Endothelial cell of umbilical vein (primary cell): Measurements from ENCODE around the gene CCNE1. TPM values are rescaled to one million over a fixed set of nuclear protein-coding genes. Genes with fewer than 3 reads are reported as not detected.

Experiments used
- BruUV-seq: library from RNA; stranded (reverse); fragments of 400-500 nt; replicated peaks from 2 replicates; lab custom pipeline; 2021; lab: Mats Ljungman, UMichigan
- CTCF ChIA-PET: fragments of 300-600, 350-600 bp; sonication (Branson Sonifier 250); formaldehyde crosslinking; loops from one replicate; lab custom pipeline; 2021; ENCODE audit warnings: antibody characterized with exemption, inconsistent platforms; lab: Charles Lee
- POLR2A ChIA-PET: fragments of 300-600, 350-600 bp; sonication (Branson Sonifier 250); formaldehyde crosslinking; loops from one replicate; lab custom pipeline; 2021; ENCODE audit warnings: antibody characterized with exemption, inconsistent platforms; lab: Charles Lee
- DNase-seq: peaks from one replicate; pipeline ENCODE4 v3.0.0-alpha.2; 2011; ENCODE audit warnings: low read depth, low spot score
- FAIRE-seq: peaks from 2 replicates; lab custom pipeline; 2011; peaks lifted over from hg19 to GRCh38; lab: Jason Lieb, UNC
- H2AFZ ChIP-seq: 2 replicates; pipeline ENCODE4 v1.6.0; 2012; ENCODE audit warnings: low read depth, low read length, control low read depth, inconsistent platforms
- H3K27ac ChIP-seq: 2 replicates; pipeline ENCODE4 v1.5.1; 2011; ENCODE audit warnings: low read depth, mild to moderate bottlenecking, control low read depth, low read length, moderate library complexity; ENCODE audit not compliant: insufficient read depth
- H3K27me3 ChIP-seq, 2 experiments: 2 replicates each; pipeline versions ENCODE4 v1.6.0 to v1.6.1; 2011; ENCODE audit warnings: low read length in 2 of 2, mixed read lengths in 1 of 2; ENCODE audit not compliant: control insufficient read depth in 2 of 2, insufficient read depth in 2 of 2
- H3K36me3 ChIP-seq, 2 experiments: 2 replicates in 1 of 2; 3 replicates in 1 of 2; pipeline ENCODE4 v1.5.1; 2011; ENCODE audit warnings: low read length in 2 of 2, mild to moderate bottlenecking in 1 of 2, moderate library complexity in 1 of 2; ENCODE audit not compliant: control insufficient read depth in 2 of 2, insufficient read depth in 2 of 2; ENCODE audit errors: extremely low read depth in 1 of 2
- H3K4me1 ChIP-seq: 3 replicates; pipeline ENCODE4 v1.5.1; 2011; ENCODE audit warnings: mild to moderate bottlenecking, low read length; ENCODE audit not compliant: control insufficient read depth, insufficient read depth; ENCODE audit errors: extremely low read depth
- H3K4me2 ChIP-seq: 2 replicates; pipeline ENCODE4 v1.6.1; 2011; ENCODE audit warnings: low read length, control low read depth, mixed read lengths; ENCODE audit not compliant: insufficient read depth
- H3K4me3 ChIP-seq, 3 experiments: fragments of 200-600 bp in 1 of 3; sonication (generic), shearing (Covaris generic) in 1 of 3; replicated peaks in 1 of 3; 2 replicates each; pipeline ENCODE4 v1.5.1; 2011 to 2016; ENCODE audit warnings: control low read depth in 3 of 3, low read length in 3 of 3, mild to moderate bottlenecking in 2 of 3, inconsistent platforms in 1 of 3, low read depth in 1 of 3, moderate library complexity in 1 of 3; ENCODE audit not compliant: insufficient read depth in 1 of 3
- H3K79me2 ChIP-seq: 2 replicates; pipeline ENCODE4 v1.6.0; 2012; ENCODE audit warnings: low read length, inconsistent platforms; ENCODE audit not compliant: control insufficient read depth, insufficient read depth
- H3K9ac ChIP-seq: replicated peaks from 2 replicates; pipeline ENCODE3; 2011; ENCODE audit warnings: low read length, control low read depth; ENCODE audit not compliant: insufficient read depth; ENCODE audit errors: extremely low read depth
- H3K9me1 ChIP-seq: replicated peaks from 3 replicates; pipeline ENCODE4 v1.6.0; 2011; ENCODE audit warnings: mild to moderate bottlenecking, low read length; ENCODE audit not compliant: control insufficient read depth, insufficient read depth; ENCODE audit errors: extremely low read depth
- H3K9me3 ChIP-seq: replicated peaks from 2 replicates; pipeline ENCODE4 v1.5.1; 2012; ENCODE audit warnings: low read length, inconsistent platforms; ENCODE audit not compliant: control insufficient read depth, insufficient read depth
- H4K20me1 ChIP-seq: replicated peaks from 2 replicates; pipeline ENCODE3; 2011; ENCODE audit warnings: mild to moderate bottlenecking, low read length; ENCODE audit not compliant: control insufficient read depth, insufficient read depth; ENCODE audit errors: extremely low read depth
- CTCF ChIP-seq, 2 donors: IDR thresholded peaks; 1 replicate in 1 of 2; 2 replicates in 1 of 2; pipeline ENCODE4 v1.5.1; 2011; ENCODE audit warnings: low read length in 2 of 2, mild to moderate bottlenecking in 2 of 2, moderate library complexity in 2 of 2, control low read depth in 1 of 2, inconsistent platforms in 1 of 2, low read depth in 1 of 2; ENCODE audit not compliant: insufficient read depth in 1 of 2; ENCODE audit errors: extremely low read depth in 1 of 2
- EZH2 ChIP-seq: IDR thresholded peaks from 2 replicates; pipeline ENCODE4 v1.6.1; 2012; ENCODE audit warnings: borderline replicate concordance, low read depth, mild to moderate bottlenecking, moderate library complexity, low read length, inconsistent platforms; ENCODE audit not compliant: severe bottlenecking
- FOS ChIP-seq: IDR thresholded peaks from 2 replicates; pipeline ENCODE4 v1.6.1; 2011; ENCODE audit warnings: mild to moderate bottlenecking, low read length, moderate library complexity, borderline replicate concordance; ENCODE audit not compliant: insufficient read depth
- GATA2 ChIP-seq: IDR thresholded peaks from 2 replicates; pipeline ENCODE4 v1.7.0; 2011; ENCODE audit warnings: low read depth, mild to moderate bottlenecking, moderate library complexity, mixed read lengths, low read length; ENCODE audit not compliant: insufficient read length, insufficient read depth
- JUN ChIP-seq: IDR thresholded peaks from 2 replicates; pipeline ENCODE4 v1.6.1; 2011; ENCODE audit warnings: borderline replicate concordance, low read depth; ENCODE audit not compliant: insufficient read length, insufficient read depth
- MAX ChIP-seq: IDR thresholded peaks from 2 replicates; pipeline ENCODE4 v1.6.1; 2011; ENCODE audit not compliant: insufficient read depth, insufficient read length
- MYC ChIP-seq: IDR thresholded peaks from one replicate; pipeline ENCODE4 v1.6.1; 2011; ENCODE audit warnings: mild to moderate bottlenecking, low read depth, low read length
- POLR2A ChIP-seq: IDR thresholded peaks from 2 replicates; pipeline ENCODE4 v1.6.1; 2012; ENCODE audit warnings: low read depth, mild to moderate bottlenecking, control low read depth, low read length
- POLR2AphosphoS5 ChIP-seq: IDR thresholded peaks from 2 replicates; pipeline ENCODE4 v1.6.1; 2012; ENCODE audit warnings: low read depth, mild to moderate bottlenecking, control low read depth, low read length, moderate library complexity; ENCODE audit not compliant: insufficient read depth
- dilution Hi-C: fragments of 300-500 bp; cut with MboI; formaldehyde crosslinking; loops from one replicate; pipeline ENCODE4 v1.15.0; 2019; ENCODE audit warnings: low sequenced_read_pairs; ENCODE audit not compliant: extremely low pct_ligation_motif_present
- intact Hi-C: fragments of 100-400 bp; cut with micrococcal nuclease; formaldehyde crosslinking; loops from one replicate; pipeline ENCODE4 v1.10.0; 2022
- polyA plus RNA-seq, 4 experiments: library from polyadenylated mRNA; depleted of rRNA in 3 of 4; stranded (reverse) in 3 of 4; unstranded in 1 of 4; fragments of >200 nt; gene quantifications; 2 replicates each; pipeline versions ENCODE4 v1.2.1 to v1.2.3, GENCODE V29; 2011 to 2012; ENCODE audit warnings: missing spikeins in 1 of 4
- total RNA-seq: library from RNA; stranded (reverse); gene quantifications from 2 replicates; pipeline ENCODE4 v1.2.3, GENCODE V29; 2021

Gene CCNE1
- total and polyA plus RNA-seq, 2 donors (not counting 3 experiments of a cell fraction or from before 2014, with no cell fraction given), result 8.3 to 10.1 TPM

- Histone ChIP-seq H3K27me3 (no peaks in the 10 kb centered on the region), H3K4me2 (no peak overlapping the region), H2AFZ (no peak overlapping the region), H4K20me1 (no peaks in the 10 kb centered on the region), H3K36me3 (no peaks in the 10 kb centered on the region), H3K79me2 (no peaks in the 10 kb centered on the region), H3K4me1 (no peaks in the 10 kb centered on the region), H3K9me1 (no peaks in the 10 kb centered on the region), H3K27ac (no peak overlapping the region), H3K4me3 (no peak overlapping the region), H3K9ac (no peak overlapping the region), H3K9me3 (no peaks in the 10 kb centered on the region)
- CTCF ChIA-PET, result no interaction called here
- BruUV-seq, result no TSS peak
- FAIRE-seq (no peak), DNase-seq (no peak)
- POLR2A ChIA-PET, result no interaction called here
- dilution Hi-C loops (no loop called here), intact Hi-C loops (no loop called here)
- TF ChIP-seq MAX (no peak), JUN (no peak), EZH2 (no peak), POLR2AphosphoS5 (no peak), CTCF (IDR thresholded peaks at IDR 0.05; ENCODE audit: extremely low read depth in 1 of 2, insufficient read depth in 1 of 2, low read depth in 1 of 2, low read length in 2 of 2) (no peak), GATA2 (no peak), FOS (no peak), POLR2A (no peak), MYC (no peak)
Observed at GRCh38 chr19:29806098-29806866, 5.5 kb upstream of the CCNE1 start.
